H1 (cell line): ENCODE results near the gene CLEC16A. TPM values are rescaled to one million over a fixed set of nuclear protein-coding genes. Genes with fewer than 3 reads are reported as not detected.

Experiments
- CTCF ChIA-PET: fragments of 300-600 bp; sonication (Branson Sonifier 250); formaldehyde crosslinking; loops from one replicate; lab custom pipeline; 2021; ENCODE audit not compliant: partially characterized antibody; lab: Charles Lee
- POLR2A ChIA-PET: fragments of 300-600 bp; sonication (Branson Sonifier 250); formaldehyde crosslinking; loops from one replicate; lab custom pipeline; 2021; ENCODE audit warnings: inconsistent platforms; ENCODE audit not compliant: partially characterized antibody; lab: Charles Lee
- DNase-seq, 2 experiments: peaks; one replicate each; pipeline versions ENCODE4 v3.0.0 to v3.0.0-alpha.2; 2010 to 2022; ENCODE audit warnings: low spot score in 2 of 2, low read depth in 1 of 2, mixed read lengths in 1 of 2
- FAIRE-seq: peaks from 2 replicates; lab custom pipeline; 2011; peaks lifted over from hg19 to GRCh38; lab: Jason Lieb, UNC
- H2AFZ ChIP-seq: 2 replicates; pipeline ENCODE4 v1.8.1; 2012; ENCODE audit warnings: low read length, inconsistent platforms
- H2AK5ac ChIP-seq: 2 replicates; pipeline ENCODE4 v1.6.1; 2013; ENCODE audit warnings: low read depth, low read length
- H2BK120ac ChIP-seq: replicated peaks from 2 replicates; pipeline ENCODE3; 2013; ENCODE audit warnings: low read depth, low read length, inconsistent platforms
- H2BK12ac ChIP-seq: 2 replicates; pipeline ENCODE4 v1.6.1; 2013; ENCODE audit warnings: low read depth, low read length
- H2BK15ac ChIP-seq: 2 replicates; pipeline ENCODE4 v1.6.1; 2013; ENCODE audit warnings: low read length
- H2BK20ac ChIP-seq: 2 replicates; pipeline ENCODE4 v1.6.1; 2013; ENCODE audit warnings: low read length
- H2BK5ac ChIP-seq: 2 replicates; pipeline ENCODE4 v1.6.1; 2013; ENCODE audit warnings: low read depth, low read length
- H3K14ac ChIP-seq: 2 replicates; pipeline ENCODE4 v1.6.1; 2013; ENCODE audit warnings: inconsistent platforms; ENCODE audit not compliant: insufficient read length
- H3K18ac ChIP-seq: 2 replicates; pipeline ENCODE4 v1.6.1; 2013; ENCODE audit warnings: low read length; ENCODE audit errors: extremely low read depth
- H3K23ac ChIP-seq: 2 replicates; pipeline ENCODE4 v1.6.1; 2013; ENCODE audit warnings: inconsistent platforms; ENCODE audit not compliant: insufficient read length
- H3K23me2 ChIP-seq: 2 replicates; pipeline ENCODE4 v1.6.1; 2013; ENCODE audit warnings: low read depth, low read length
- H3K27ac ChIP-seq: 2 replicates; pipeline ENCODE4 v1.6.1; 2011; ENCODE audit warnings: low read depth, low read length, inconsistent platforms
- H3K27me3 ChIP-seq, 4 experiments: replicated peaks in 1 of 4; 1 replicate in 1 of 4; 2 replicates in 3 of 4; pipeline versions ENCODE4 v1.6.1 to v1.8.1; 2011 to 2013; ENCODE audit warnings: low read length in 3 of 4, mild to moderate bottlenecking in 3 of 4, inconsistent platforms in 2 of 4, mixed read lengths in 2 of 4, moderate library complexity in 1 of 4; ENCODE audit not compliant: control insufficient read depth in 3 of 4, insufficient read depth in 3 of 4; ENCODE audit errors: extremely low read depth in 1 of 4
- H3K36me3 ChIP-seq, 4 experiments: 2 replicates each; pipeline versions ENCODE4 v1.6.1 to v1.8.1; 2011 to 2013; ENCODE audit warnings: mild to moderate bottlenecking in 4 of 4, low read length in 3 of 4, moderate library complexity in 2 of 4, control low read depth in 1 of 4, inconsistent platforms in 1 of 4; ENCODE audit not compliant: insufficient read depth in 4 of 4, control insufficient read depth in 2 of 4
- H3K4ac ChIP-seq: replicated peaks from 2 replicates; pipeline ENCODE3; 2013; ENCODE audit warnings: low read length, low read depth, mixed read lengths, inconsistent platforms; ENCODE audit not compliant: insufficient read length
- H3K4me1 ChIP-seq, 4 experiments: replicated peaks in 1 of 4; 1 replicate in 1 of 4; 2 replicates in 3 of 4; pipeline versions ENCODE4 v1.6.1 to v1.8.1; 2011 to 2013; ENCODE audit warnings: low read length in 3 of 4, inconsistent platforms in 2 of 4, mixed read lengths in 1 of 4; ENCODE audit not compliant: insufficient read depth in 4 of 4, control insufficient read depth in 3 of 4
- H3K4me2 ChIP-seq, 2 experiments: 2 replicates each; pipeline versions ENCODE4 v1.6.1 to v1.8.1; 2011 to 2013; ENCODE audit warnings: low read depth in 2 of 2, low read length in 2 of 2, control low read depth in 1 of 2, inconsistent platforms in 1 of 2, mild to moderate bottlenecking in 1 of 2; ENCODE audit not compliant: insufficient read depth in 1 of 2
- H3K4me3 ChIP-seq, 4 experiments: fragments of 200-600, 300-600 bp in 1 of 4; sonication (generic), shearing (Covaris generic), sonication (Bioruptor Twin) in 1 of 4; 2 replicates each; pipeline versions ENCODE4 v1.5.1 to v1.8.1; 2011 to 2016; ENCODE audit warnings: low read length in 4 of 4, low read depth in 3 of 4, control low read depth in 2 of 4, inconsistent platforms in 2 of 4, mild to moderate bottlenecking in 2 of 4, mixed read lengths in 1 of 4, moderate library complexity in 1 of 4; ENCODE audit not compliant: insufficient read depth in 2 of 4; ENCODE audit errors: extremely low read depth in 1 of 4
- H3K56ac ChIP-seq: replicated peaks from 2 replicates; pipeline ENCODE3; 2013; ENCODE audit warnings: low read depth, mild to moderate bottlenecking, mixed read lengths, low read length, inconsistent platforms; ENCODE audit not compliant: insufficient read length
- H3K79me1 ChIP-seq: 2 replicates; pipeline ENCODE4 v1.6.1; 2013; ENCODE audit warnings: low read depth, low read length, control low read depth
- H3K79me2 ChIP-seq, 2 experiments: 2 replicates each; pipeline versions ENCODE4 v1.6.1 to v1.8.1; 2012 to 2013; ENCODE audit warnings: low read length in 2 of 2, mild to moderate bottlenecking in 2 of 2, inconsistent platforms in 1 of 2; ENCODE audit not compliant: insufficient read depth in 2 of 2, control insufficient read depth in 1 of 2
- H3K9ac ChIP-seq, 4 experiments: replicated peaks in 1 of 4; 1 replicate in 1 of 4; 2 replicates in 3 of 4; pipeline versions ENCODE4 v1.6.1 to v1.8.1; 2011 to 2013; ENCODE audit warnings: low read depth in 3 of 4, low read length in 3 of 4, control low read depth in 2 of 4, mild to moderate bottlenecking in 2 of 4, moderate library complexity in 2 of 4, inconsistent platforms in 1 of 4; ENCODE audit errors: extremely low read depth in 1 of 4
- H3K9me3 ChIP-seq, 2 experiments: 2 replicates each; pipeline versions ENCODE4 v1.6.1 to v1.8.1; 2012 to 2013; ENCODE audit warnings: mild to moderate bottlenecking in 2 of 2, moderate library complexity in 2 of 2, control low read depth in 1 of 2, inconsistent platforms in 1 of 2, low read depth in 1 of 2, low read length in 1 of 2, mixed read lengths in 1 of 2; ENCODE audit not compliant: insufficient read depth in 2 of 2
- H4K20me1 ChIP-seq, 2 experiments: replicated peaks in 1 of 2; 2 replicates each; pipeline versions ENCODE3 to v1.8.1; 2011 to 2013; ENCODE audit warnings: inconsistent platforms in 2 of 2, low read length in 2 of 2, mild to moderate bottlenecking in 1 of 2; ENCODE audit not compliant: insufficient read depth in 2 of 2, control insufficient read depth in 1 of 2
- H4K5ac ChIP-seq: 2 replicates; pipeline ENCODE4 v1.6.1; 2013; ENCODE audit warnings: low read length, low read depth, mixed read lengths, inconsistent platforms; ENCODE audit not compliant: insufficient read length
- H4K8ac ChIP-seq: 2 replicates; pipeline ENCODE4 v1.8.0; 2013; ENCODE audit warnings: mild to moderate bottlenecking, moderate library complexity, low read length, inconsistent platforms; ENCODE audit not compliant: insufficient read depth; ENCODE audit errors: extremely low read depth
- H4K91ac ChIP-seq: replicated peaks from 2 replicates; pipeline ENCODE3; 2013; ENCODE audit warnings: low read length, mixed read lengths, inconsistent platforms; ENCODE audit not compliant: insufficient read length
- CHD1 ChIP-seq: IDR thresholded peaks from 2 replicates; pipeline ENCODE4 v1.6.1; 2012; ENCODE audit warnings: low read depth, low read length, improper control_type of control experiment
- RNF2 ChIP-seq: fragments of 200-900, 300-1000 bp; sonication (generic); IDR thresholded peaks from 2 replicates; pipeline ENCODE4 v1.7.1; 2016; ENCODE audit warnings: borderline replicate concordance, low read depth, mild to moderate bottlenecking, antibody characterized with exemption, low read length; ENCODE audit not compliant: poor library complexity, severe bottlenecking; ENCODE audit errors: missing control alignments
- TBP ChIP-seq: IDR thresholded peaks from 2 replicates; pipeline ENCODE4 v1.6.1; 2011; ENCODE audit warnings: low read depth, low read length, improper control_type of control experiment
- WGBS, 2 experiments: shearing (Covaris generic) in 1 of 2; methylation state at CpG; one replicate each; pipeline versions ENCODE4 v1.1.6 to v1.1.7; 2013 to 2015; ENCODE audit warnings: low lambda C conversion rate in 2 of 2, mixed read lengths in 2 of 2, inconsistent platforms in 1 of 2, low coverage in 1 of 2, missing lambda C conversion rate in 1 of 2; ENCODE audit not compliant: insufficient replicate concordance in 2 of 2, insufficient coverage in 1 of 2, insufficient read length in 1 of 2; ENCODE audit errors: extremely low coverage in 1 of 2, missing lambda C conversion rate in 1 of 2; 5-methylcytosine and 5-hydroxymethylcytosine counted together
- polyA plus RNA-seq, 7 experiments: library from polyadenylated mRNA; depleted of rRNA in 3 of 7; stranded (reverse) in 5 of 7; unstranded in 2 of 7; fragments of >200 nt in 5 of 7; fragments of 200-250 nt in 2 of 7; gene quantifications; 1 replicate in 5 of 7; 2 replicates in 1 of 7; 4 replicates in 1 of 7; pipeline versions ENCODE4 v1.2.1 to v1.2.3, GENCODE V29; 2011 to 2013; ENCODE audit warnings: missing spikeins in 2 of 7, mixed read lengths in 2 of 7
- total RNA-seq: library from RNA; stranded (reverse); fragmentation: NEBNext Ultra II Directional; extraction: Animal tissue kit (Norgen Biotek cat#: 25700); gene quantifications from 2 replicates; pipeline ENCODE4 v1.2.1, GENCODE V29; 2021

Gene CLEC16A
- total and polyA plus RNA-seq, 2 of the 8 experiments (the other 6 are each of a cell fraction or from before 2014, with no cell fraction given): 7.6 to 19.3 TPM

GRCh38 chr16:11213799-11214198 is 269.4 kb downstream of the CLEC16A start:
- no peak for DNase-seq
- H4K8ac ChIP-seq: no peak overlapping the region
- H3K27me3 ChIP-seq: no peaks in the 10 kb centered on the region
- TF ChIP-seq TBP (no peak), RNF2 (no peak), CHD1 (no peak)
- no peak overlapping the region for H3K18ac ChIP-seq
- ChIA-PET POLR2A (interaction anchor here (0.6 kb wide), 1 partner anchor 225 kb away, joined by 4 read pairs; no protein-coding TSS in a partner anchor), CTCF (interaction anchor here (1.0 to 2.1 kb wide), 4 partner anchors 19 to 41 kb away, joined by 3 to 5 read pairs (median 4); no protein-coding TSS in a partner anchor)
- H3K4ac ChIP-seq: no peak overlapping the region
- no peak overlapping the region for H3K4me3 ChIP-seq
- no peak overlapping the region for H2AFZ ChIP-seq
- no peak overlapping the region for H2AK5ac ChIP-seq
- no peak overlapping the region for H3K14ac ChIP-seq
- peaks cover 6 to 14% of the 10 kb centered on the region in 2 experiments for H3K9me3 ChIP-seq
- WGBS, 2 experiments: 83% methylated on average over 7 of the region's 7 CpGs; no CpG with 5 or more reads in 1 of the 2 experiments
- H3K9ac ChIP-seq: no peak overlapping the region
- no peak overlapping the region for H3K23ac ChIP-seq
- H3K4me1 ChIP-seq: no peaks in the 10 kb centered on the region
- no peaks in the 10 kb centered on the region for H3K23me2 ChIP-seq
- no peak overlapping the region for H4K91ac ChIP-seq
- H3K27ac ChIP-seq: no peak overlapping the region
- no peak overlapping the region for H2BK12ac ChIP-seq
- no peak overlapping the region for H2BK5ac ChIP-seq
- H3K4me2 ChIP-seq: no peak overlapping the region
- no peak for FAIRE-seq
- no peaks in the 10 kb centered on the region for H4K20me1 ChIP-seq
- no peak overlapping the region for H2BK20ac ChIP-seq
- H2BK120ac ChIP-seq: no peak overlapping the region
- no peaks in the 10 kb centered on the region for H3K79me2 ChIP-seq
- H2BK15ac ChIP-seq: no peak overlapping the region; the same call in 1 of the 2 replicates
- H3K79me1 ChIP-seq: no peaks in the 10 kb centered on the region
- H3K36me3 ChIP-seq: 0 out of 8 replicates have a peak, but pooled peaks cover 0 to 1% (median 0%) of the 10 kb centered on the region in 4 experiments
- no peak overlapping the region for H4K5ac ChIP-seq
- H3K56ac ChIP-seq: no peak overlapping the region
